Activated CD4-positive, alpha-beta T cell treated with anti-CD3 and anti-CD28 coated beads, Interleukin-2, Interleukin-4, amounts not matched to agents 100 ng/mL and 50 ng/mL, durations not matched to agents 16 hours and 8 hours (primary cell): ENCODE measurements around the gene HABP2.

ENCODE experiments used
- DNase-seq: peaks from one replicate; pipeline ENCODE4 v3.0.0-alpha.2; 2020; ENCODE audit warnings: low spot score

Gene HABP2

DNA sequence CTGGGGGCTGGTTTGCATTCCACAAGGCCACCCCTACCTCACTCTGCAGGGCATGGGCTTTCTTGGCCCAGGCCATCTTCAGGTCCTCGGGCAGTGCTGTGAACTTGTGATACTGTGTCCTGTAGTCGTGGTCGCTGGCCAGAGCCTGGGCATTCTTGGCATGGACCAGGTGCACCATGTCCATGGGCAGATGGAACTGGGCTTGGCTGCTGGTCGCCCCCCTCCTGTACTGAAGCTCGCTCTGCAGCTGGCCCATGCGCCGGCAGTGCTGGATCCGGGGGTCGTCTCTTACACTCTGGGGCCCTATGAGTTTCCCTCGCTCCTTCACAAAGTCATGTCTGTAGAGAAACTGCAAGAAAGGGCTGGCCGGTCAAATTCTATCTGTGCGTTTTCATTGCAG lies 51.7 kb downstream of the HABP2 start:
- no peak for DNase-seq

DNA sequence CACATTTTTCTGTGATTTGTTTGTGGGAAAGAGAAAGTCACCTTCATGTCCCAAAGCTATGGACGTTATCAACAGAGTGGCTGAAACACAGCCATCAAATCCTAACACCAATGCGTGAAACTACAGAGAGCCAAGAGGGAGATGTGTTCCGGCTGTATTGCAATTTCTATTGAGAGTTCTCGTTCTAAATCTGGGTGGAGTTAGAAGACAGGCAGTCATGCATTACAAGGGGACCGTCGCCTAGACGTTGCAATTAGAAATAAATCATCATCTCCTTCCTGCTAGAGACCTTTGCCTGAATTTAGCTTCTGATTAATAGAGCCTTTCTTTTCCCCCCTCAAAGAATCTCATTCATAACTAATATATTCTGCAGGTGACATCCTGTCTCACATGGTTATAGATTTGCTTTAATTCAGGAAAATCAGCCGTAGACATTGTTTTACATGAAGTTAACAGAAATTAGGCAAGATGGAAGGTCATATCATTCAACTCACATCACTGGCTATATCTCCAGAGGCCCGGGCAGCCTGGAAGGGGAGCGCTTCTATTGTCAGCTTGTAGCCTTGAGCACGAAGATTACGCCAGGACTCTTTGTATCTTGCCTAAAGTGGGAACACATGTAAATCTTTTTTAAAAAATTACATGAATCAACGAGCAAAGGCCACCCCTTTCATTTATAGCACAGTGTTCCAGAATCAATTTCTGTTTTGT lies 52.6 kb downstream of the HABP2 start:
- DNase-seq = no peak

DNA sequence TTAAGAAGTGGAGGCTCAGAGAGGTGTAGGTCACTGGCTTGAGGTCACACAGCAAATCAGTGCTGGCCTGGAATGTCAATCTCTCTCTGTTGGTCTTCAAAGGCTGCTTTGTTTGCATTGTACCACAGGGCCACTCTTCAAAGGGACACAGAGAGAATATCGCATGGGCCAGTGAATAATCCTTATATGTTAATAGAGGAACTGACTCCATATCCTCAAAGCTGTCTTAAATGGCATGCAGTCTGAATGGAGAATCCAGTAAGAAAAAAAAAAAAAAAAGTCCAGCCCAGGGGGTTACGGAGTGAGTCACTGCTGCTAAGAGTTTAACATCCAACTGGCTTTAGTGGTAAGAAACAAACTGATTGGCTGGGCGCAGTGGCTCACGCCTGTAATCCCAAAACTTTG lies 56.9 kb downstream of the HABP2 start:
- no peak for DNase-seq

DNA sequence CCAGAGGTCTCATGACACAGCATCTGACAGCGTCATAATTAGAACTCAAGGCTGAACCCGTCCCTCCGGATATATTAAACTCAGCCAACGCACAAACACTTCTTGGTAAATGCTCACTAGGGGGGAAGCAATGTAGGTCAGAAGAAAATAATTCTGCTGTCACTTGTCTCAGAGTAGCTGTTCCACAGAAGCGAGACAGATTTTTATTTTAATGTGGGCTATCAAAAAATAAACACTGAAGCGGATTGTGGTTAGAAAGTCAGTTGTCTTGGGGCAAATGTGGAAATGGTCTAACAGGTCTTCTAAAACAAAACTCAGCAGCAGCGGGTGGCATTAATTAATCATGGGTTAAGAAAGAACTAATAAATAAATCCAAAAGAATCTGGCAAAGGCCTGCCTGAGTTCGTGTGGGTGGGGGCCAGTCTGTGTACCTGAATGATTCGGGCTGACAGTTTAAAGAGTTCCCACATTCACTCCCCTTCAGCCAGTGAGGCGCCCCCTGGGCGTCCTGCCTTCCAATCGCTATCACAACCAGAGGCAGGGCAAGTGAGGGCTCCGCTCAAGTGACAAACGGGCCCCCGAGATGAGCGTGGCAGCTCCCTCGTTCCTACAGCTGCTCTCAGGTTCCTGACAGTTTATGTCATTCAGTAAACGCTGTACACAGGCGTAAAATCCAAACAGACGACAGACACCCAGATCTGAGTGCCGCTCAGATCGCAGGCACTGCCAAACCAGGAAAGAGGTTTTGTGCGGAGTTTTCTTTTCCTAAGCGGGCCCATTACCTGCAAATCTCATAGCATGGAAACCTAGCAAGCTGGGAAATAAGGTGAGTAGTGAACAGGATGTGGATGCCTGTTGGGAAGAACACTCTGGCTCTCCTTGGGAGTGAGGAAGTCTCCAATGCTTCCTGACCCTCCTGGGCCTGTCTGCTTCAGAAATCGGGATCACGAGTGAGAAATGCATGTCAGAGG lies 58.1 kb downstream of the HABP2 start:
- DNase-seq = no peak

DNA sequence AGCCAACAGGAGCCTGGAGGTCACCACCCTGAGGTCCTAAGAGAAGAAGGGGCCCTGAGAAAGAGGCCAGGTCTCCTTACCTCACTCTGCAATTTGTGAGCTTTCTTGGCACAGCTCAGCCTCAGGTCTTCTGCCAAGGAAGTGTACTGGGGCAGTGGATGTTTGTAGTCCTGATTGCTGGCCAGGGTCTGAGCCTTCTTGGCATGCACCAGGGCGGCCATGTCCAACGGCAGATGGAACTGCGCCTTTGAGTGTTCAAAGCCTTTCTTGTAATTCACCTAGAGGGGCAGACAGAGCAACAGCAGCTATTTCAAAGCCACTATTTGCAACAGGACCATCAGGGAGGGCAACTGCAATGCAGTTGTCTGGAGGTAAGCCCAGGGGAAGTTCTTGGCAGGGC lies 59.3 kb downstream of the HABP2 start:
- DNase-seq = no peak

DNA sequence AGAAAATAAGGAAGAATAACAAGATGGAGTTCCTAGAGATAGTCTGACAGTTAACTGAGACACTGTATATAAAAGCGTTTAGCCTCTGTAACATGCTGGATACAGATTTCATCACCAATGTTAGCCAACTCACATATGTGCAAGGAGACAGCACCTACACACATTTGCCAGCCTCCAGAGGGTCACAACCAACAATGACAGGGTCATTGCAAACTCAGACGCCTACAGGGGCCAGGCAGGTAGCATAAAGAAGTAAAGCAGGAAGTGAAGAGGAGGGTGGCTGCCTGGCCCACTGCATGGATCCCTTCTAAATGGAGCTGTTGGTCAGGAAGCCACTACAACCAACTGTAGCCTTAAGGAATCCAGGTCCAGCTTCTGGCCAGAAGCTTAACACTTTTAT lies 60.6 kb downstream of the HABP2 start:
- no peak for DNase-seq

DNA sequence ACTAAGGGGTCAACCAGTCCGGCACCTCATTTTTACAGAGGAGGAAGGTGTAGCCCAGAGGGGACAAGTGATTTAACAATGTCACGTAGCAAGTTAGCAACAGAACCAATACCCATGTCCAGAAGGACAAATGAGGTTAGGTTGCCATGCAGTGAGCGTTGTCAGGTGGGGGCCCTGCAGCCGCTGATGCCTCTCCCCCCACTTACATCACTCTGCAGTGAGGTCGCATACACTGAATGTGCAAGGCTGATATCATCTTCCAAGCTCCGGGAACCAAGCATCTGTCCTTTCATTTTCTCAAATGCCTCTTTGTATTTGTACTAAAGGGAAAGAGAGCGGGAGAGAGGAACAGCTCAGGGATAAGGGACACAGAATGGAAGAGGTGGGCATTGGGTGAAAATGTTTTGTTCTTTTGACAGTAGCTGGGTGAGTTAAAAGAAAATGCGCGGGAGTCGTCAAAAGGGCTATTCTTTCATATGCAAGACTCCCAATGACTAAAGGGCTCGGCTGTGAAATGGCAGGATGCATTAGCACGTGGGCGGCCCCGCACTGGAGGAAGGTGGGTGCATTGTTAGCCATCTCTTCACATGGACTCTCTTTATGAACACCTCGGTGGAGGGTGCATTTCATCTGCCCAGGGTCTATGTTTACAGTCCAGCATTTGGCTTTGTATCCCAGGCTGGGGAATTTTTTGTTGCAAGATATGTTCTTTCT lies 61.3 kb downstream of the HABP2 start:
- DNase-seq = no peak

DNA sequence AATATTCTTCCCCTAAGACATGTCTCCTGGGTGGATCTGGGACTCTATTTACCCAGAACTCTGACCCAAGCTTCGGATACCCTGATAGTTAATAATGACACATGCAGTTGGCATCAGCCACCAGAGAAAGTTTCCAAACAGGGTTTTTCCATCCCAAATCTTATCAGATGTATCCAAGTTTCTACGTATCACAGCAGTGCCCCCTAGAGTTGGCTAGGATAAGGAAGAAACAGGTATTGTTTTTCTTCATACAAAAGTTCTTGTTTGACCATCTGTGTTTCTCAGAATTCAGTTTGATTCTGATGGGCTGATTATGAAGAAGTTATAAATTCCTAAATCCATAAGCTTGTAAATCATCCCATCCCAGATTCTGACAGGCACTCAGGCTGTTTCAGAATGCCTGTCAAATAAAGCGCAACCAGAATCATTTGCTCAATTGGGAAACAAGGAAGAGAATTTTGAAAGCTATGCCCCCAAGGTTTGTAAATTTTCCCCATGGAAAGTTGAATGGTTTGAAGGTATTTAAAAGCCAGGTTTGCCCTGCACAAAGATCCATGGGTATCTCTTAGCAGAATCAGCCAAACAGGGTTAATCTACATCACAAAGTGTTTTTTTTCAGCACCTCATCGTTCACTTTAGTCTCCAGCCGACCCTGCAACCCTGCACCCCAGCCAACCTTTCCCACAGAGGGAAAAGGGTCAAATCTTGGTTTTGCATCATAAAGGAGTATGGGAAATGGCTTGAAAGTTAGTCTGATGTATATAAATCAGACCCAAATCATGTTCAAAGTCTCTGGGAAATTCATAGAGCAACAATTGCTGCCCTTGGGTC lies 63.6 kb downstream of the HABP2 start:
- DNase-seq = no peak

DNA sequence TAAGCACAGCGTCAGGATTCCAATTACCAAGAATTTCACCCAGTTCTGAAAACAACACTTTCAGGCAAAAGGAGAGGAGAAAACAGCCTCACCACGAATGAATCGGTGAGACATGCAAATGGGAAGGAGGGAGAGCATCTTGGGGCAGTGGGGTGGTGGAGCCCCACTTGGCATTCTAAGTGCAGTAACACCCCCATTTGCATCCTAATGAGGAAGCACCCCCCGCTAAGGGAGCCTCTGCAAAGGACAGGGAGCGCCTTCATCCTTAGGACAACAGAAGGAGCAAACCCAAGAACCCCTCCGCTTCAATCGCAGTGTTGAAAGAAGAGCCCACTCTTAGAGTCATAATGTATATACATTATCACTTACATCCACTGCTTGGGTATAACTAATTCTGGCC lies 64.2 kb downstream of the HABP2 start:
- DNase-seq = no peak

DNA sequence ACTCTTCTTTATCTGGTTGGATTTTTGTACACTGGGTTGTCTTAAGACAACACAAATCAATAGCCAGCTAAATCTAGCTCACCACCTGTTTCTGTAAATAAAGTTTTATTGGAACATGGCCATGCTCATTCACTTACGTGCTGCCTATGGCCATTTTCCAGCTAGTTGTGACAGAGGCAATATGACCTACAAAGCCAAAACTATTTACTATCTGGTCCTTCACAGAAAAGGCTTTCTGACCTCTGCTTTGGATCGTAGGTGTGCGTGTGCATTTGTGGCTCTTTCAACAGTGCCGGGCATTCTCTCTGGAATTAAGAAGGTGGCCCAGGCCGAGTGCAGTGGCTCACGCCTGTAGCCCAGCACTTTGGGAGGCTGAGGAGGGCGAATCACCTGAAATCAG lies 65.5 kb downstream of the HABP2 start:
- DNase-seq = no peak

DNA sequence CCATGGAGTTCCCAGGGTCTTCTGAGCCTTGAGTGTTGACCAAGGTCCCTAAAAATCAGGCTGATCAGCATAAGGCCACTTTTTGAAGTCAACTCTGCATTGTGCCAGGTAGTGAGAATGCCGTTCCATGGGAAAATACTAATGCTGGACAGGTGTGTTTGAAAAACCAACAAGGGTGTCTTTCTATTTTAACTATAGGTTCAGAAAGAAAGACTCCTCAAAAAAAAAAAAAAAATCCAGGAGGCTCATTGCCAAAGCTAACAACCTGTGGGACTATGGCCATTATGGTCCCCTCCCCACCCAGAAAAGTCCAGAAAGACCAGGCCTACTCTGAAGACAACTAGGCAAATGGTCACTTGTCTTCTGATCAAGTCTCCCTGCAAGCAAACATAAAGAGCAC lies 66.5 kb downstream of the HABP2 start:
- DNase-seq = no peak

DNA sequence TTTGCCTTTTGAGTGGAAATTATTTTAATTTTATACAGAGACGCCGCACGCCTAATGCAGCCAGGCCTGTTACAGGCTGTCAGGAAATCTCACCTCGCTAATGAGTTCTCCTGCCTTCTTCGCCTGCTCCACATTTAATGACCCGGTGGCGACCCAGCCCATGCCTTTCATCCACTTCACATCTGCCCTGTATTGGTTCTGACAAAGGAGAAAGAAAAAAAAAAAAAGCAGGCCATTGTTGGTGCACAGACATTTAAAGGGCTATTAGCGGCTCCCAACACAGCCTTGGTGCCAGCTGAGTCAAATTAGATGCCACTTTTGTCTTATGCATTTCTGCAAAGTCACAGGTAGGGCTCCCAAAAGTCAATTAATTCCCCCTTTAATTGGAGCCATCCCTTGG lies 67.7 kb downstream of the HABP2 start:
- no peak for DNase-seq

DNA sequence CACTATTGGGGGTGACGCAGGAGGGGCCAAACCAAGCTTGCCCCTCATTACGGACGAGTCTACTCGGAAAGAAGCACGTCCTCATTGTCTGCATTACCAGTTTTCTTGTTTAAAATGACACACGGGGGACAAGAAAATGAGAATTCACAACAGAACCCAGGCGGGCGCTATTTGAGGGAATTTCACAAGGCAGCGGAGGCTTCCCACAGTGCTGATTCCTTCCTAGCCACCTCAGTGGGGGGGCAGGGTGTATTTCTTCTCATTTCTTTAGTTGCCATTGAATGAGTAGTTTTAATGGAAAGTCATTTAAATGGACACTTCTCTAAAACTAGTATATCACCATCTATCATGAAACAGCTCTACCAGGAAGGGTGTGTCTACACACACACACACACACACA lies 68.1 kb downstream of the HABP2 start:
- DNase-seq = no peak

DNA sequence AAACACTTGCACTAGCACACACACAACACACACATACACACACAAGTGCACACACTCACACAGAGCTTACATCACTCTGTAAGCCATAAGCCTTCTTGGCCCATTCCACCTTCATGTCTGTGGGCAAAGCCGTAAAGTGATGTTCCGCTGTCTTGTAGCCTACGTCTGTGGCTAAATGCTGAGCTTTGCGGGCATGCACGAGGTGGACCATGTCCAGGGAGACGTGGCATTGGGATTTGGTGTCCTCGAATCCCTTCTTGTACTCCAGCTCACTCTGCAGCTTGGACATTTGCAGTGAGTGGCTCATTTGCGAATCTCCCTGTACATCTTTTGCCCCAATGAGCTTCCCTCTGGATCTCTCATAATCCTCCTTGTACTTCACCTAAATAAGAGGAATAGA lies 68.9 kb downstream of the HABP2 start:
- no peak for DNase-seq

DNA sequence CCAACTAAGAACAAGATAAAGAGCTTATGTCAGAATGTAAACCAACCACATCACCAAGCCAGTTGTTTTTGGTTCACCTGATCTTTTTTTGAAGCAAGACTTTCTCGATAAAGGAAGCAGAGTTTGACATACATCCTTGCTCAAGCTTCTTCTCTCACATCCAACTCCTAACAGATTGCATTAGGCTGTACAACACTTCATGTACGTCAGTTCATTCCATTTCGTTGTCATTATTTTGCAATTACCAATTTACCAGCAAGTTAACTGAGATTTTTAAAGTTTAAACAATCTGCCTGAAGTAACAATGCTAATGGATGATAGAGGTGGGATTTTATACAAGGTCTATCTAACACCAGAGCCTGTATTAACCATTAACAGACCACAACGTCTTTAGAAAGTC lies 70.0 kb downstream of the HABP2 start:
- no peak for DNase-seq

DNA sequence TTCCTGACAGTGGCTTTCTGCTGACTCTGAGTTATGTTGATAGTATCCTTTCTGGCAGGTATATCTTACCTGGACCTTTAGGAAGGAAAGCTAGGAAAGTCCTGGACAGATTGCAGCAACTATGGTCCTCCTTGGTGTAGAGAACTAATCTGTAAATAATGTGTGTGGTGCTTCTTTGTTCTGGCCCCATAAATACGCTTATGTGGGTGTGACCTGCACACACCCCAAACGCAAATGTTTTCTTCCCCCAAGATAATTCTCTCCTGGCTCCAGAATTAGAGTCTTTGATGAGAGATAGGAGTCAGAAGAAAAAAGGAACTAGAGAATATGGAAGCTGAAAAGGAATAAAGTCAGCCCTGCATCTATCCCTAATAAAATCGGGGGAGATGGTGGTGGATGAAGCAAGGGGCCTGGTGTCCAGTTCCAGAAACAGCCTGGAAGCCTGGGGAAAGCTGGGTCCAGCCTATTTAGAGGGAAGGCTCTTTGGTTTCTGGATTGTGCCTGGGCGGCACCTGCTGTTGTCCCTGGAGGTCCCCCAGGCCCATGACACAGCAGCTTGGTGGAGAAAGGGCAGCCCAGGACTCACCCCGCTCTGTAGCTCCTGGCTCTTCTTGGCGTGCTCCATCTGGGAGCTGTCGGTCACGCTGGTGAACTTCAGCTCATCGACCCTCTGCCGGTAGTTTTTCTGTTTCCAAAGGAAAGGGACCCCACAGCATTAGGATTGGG lies 72.8 kb downstream of the HABP2 start:
- DNase-seq = no peak

DNA sequence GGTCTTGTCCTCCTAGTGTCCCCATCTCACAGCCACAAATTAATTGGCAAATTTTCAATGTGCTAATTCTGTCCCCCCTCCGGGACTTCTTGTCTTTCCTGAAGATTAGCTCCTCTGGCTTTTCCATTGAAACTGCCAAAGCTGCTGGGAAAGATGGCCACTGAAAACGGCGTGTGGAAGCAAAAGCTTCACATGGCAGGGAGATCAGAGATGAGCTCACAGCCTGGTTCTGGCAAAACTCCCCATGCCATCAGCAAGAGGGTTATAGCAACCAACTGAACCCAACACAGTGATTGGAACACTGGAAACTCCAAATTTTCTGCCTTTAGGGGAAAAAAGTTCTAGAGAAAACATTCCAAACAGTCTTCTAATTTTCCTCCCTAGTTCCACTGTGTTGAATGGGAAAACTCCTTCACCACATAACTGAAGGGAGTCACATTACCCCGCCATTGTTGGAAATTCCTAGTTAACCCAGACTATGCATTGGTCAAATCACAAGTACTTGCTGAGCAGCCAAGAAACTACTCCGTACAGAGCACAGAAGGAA lies 74.0 kb downstream of the HABP2 start:
- no peak for DNase-seq

DNA sequence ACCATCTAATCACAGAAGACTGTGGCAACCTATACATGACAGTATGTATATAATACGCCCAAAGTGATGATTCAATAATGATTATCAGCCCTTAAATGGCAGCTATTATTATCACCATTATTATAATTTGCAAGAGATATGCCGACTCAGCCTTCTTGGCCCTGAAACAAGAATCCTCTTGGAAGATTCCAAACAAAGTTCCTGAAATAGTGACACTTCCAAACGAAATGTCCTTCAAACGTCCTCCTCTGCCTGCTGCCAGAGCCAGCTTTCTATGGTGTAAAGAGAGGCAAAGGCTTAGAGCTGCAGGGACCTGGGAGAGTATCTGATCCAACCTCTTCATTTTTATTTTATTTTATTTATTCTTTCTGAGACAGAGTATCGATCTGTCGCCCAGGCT lies 75.0 kb downstream of the HABP2 start:
- no peak for DNase-seq

DNA sequence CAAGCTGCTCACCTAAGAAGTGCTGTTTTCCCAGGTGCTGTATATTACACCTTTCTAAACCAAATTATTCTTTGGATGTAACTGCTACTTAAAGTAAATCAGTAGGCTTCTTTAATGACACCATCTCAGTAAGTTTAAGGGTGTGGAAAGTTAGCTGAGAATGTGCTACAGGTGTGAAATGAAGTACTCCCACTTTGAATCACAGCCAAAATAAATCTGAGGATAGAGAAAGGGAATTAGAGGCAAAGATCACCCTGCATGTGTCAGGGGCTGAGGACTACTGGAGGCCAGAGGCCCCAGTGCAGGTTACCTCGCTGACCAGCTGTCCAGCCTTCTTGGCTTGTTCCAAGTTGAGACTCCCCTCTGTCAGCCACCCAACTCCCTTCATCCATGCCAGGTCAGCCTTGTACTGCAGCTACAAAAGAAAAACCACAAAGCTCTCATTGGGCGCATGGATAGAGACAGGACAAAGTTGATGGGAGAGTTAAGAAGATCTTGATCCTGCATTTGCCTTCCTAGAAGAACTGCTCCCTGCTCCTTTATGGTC lies 75.8 kb downstream of the HABP2 start:
- no peak for DNase-seq

DNA sequence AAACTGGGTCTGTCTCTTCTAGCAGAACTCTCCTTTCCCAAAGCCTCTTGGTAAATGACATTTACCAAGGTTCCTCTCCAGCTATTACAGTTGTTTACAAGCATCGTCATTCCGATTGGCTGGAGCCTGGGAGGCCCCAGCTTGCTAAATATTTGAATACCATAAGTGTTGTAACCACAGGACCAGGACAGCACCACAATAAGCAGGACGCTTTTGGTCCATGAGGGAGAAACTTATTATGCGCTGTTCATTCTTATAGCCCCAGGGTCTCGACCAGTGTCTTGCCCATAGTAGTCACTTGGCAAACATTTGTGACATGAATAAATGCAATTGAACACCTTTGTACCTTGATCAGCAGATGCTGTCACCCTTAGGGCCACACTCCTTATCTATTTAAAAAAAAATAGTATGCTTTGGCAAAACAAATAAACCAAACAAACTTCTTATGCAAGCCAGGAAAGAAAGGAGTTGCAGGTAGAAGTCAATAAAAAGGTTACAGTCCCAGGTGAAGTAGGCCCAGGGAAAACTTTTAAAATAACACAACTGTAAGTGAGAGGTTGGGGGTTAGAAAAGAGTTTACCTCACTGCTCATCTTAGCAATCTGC lies 78.2 kb downstream of the HABP2 start:
- DNase-seq = no peak
